Esophagus squamous epithelium (tissue), 5 donors: ENCODE data around the gene CXCL6. TPM values are rescaled to one million over a fixed set of nuclear protein-coding genes. Genes with fewer than 3 reads are reported as not detected.

ENCODE experiments used
- DNase-seq: peaks from one replicate; lab custom pipeline; 2025; lab: John Stamatoyannopoulos, UW
- H3K27ac ChIP-seq, 4 donors: fragments of 200-600 bp; sonication (generic); one replicate each; pipeline ENCODE4 v1.5.1; 2016 to 2019; ENCODE audit warnings: mild to moderate bottlenecking in 1 of 4
- H3K27me3 ChIP-seq, 4 donors: fragments of 200-600 bp; sonication (generic); 1 replicate in 3 of 4; 2 replicates in 1 of 4; pipeline versions ENCODE4 v1.5.1 to v1.6.0; 2017 to 2021; ENCODE audit warnings: antibody characterized with exemption in 1 of 4
- H3K36me3 ChIP-seq, 3 donors: fragments of 200-600 bp; sonication (generic); one replicate each; pipeline ENCODE4 v1.5.1; 2016 to 2019
- H3K4me1 ChIP-seq, 3 donors: fragments of 200-600 bp; sonication (generic); one replicate each; pipeline ENCODE4 v1.5.1; 2017 to 2019
- H3K4me3 ChIP-seq, 4 donors: fragments of 200-600 bp; sonication (generic); 1 replicate in 3 of 4; 2 replicates in 1 of 4; pipeline ENCODE4 v1.5.1; 2016 to 2019; ENCODE audit warnings: mild to moderate bottlenecking in 2 of 4, moderate library complexity in 1 of 4
- H3K9me3 ChIP-seq, 3 donors: fragments of 200-600 bp; sonication (generic); one replicate each; pipeline ENCODE4 v1.5.1; 2016 to 2019
- CTCF ChIP-seq, 6 experiments: fragments of 450-650 bp in 4 of 6; fragments of 200-600 bp in 2 of 6; sonication (generic) in 2 of 6; IDR thresholded peaks; one replicate each; pipeline ENCODE4 v1.5.1; 2016 to 2019; ENCODE audit warnings: antibody characterized with exemption in 6 of 6, mild to moderate bottlenecking in 4 of 6, moderate library complexity in 4 of 6
- POLR2A ChIP-seq, 4 donors: fragments of 450-650 bp; IDR thresholded peaks; one replicate each; pipeline ENCODE4 v1.6.1; 2017; ENCODE audit warnings: antibody characterized with exemption in 4 of 4, mild to moderate bottlenecking in 4 of 4, moderate library complexity in 3 of 4
- WGBS, 2 donors: methylation state at CpG; one replicate each; pipeline ENCODE4 v1.1.5; 2018; 5-methylcytosine and 5-hydroxymethylcytosine counted together
- intact Hi-C: fragments of 100-400 bp; cut with DNase I; formaldehyde crosslinking; loops from one replicate; pipeline ENCODE4 v1.15.0; 2022
- total RNA-seq, 4 donors: library from RNA; depleted of rRNA; stranded (reverse); fragments of >200 nt; gene quantifications; one replicate each; pipeline ENCODE4 v1.1.0, GENCODE V29; 2016
- donor health status: DM: yes; HTN: yes; CAD: no.

Gene CXCL6
- total RNA-seq, 4 donors from 2014 or later: 0.57 to 10.1 (median 9.4) TPM; not detected in 1

DNA sequence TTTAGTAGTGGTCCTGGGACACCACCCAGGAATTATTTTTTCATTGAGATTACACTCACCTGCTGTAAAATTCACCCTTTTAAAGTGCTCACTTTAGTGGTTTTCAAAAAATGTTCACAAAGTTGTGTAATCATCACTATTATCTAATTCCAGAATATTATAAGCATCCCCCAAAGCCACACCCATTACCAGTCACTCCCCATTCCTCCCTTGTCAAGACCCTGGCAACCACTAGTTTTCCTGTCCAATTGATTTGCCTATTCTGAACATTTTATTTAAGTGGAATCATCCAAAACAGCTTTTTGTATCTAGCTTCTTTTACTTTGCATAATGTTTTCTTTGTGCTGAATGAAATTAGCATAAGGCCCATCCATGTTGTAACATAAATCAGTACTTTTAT lies 12.7 kb upstream of the CXCL6 start:
- no peaks in the 10 kb centered on the region for H3K4me1 ChIP-seq
- H3K27ac ChIP-seq: no peak overlapping the region
- no peaks in the 10 kb centered on the region for H3K36me3 ChIP-seq
- H3K27me3 ChIP-seq: no peaks in the 10 kb centered on the region
- no peak overlapping the region for H3K4me3 ChIP-seq
- intact Hi-C loops: no loop called here
- DNase-seq: no peak
- TF ChIP-seq CTCF (IDR thresholded peaks at IDR 0.05) (no peak), POLR2A (IDR thresholded peaks at IDR 0.05) (no peak)
- H3K9me3 ChIP-seq: no peaks in the 10 kb centered on the region

- no peak for TF ChIP-seq CTCF (IDR thresholded peaks at IDR 0.05)
- intact Hi-C loops: no loop called here
- H3K27ac ChIP-seq: no peak overlapping the region
- WGBS, 2 donors: 43 to 57% methylated on average over 3 of the region's 3 CpGs
- no peaks in the 10 kb centered on the region for H3K36me3 ChIP-seq
- H3K27me3 ChIP-seq: no peaks in the 10 kb centered on the region
- no peaks in the 10 kb centered on the region for H3K9me3 ChIP-seq
- H3K4me3 ChIP-seq: no peak overlapping the region
- DNase-seq: no peak
- H3K4me1 ChIP-seq: no peaks in the 10 kb centered on the region
These were observed 7.5 kb upstream of the CXCL6 start for GRCh38 chr4:73828956-73829355.

- H3K27ac ChIP-seq: no peak overlapping the region
- H3K4me3 ChIP-seq: no peak overlapping the region
- 63 to 73% methylated on average over 2 of the region's 2 CpGs for WGBS, 2 donors
- H3K4me1 ChIP-seq: peaks cover 0 to 5% (median 0%) of the 10 kb centered on the region in 3 donors
- no peaks in the 10 kb centered on the region for H3K36me3 ChIP-seq
- intact Hi-C loops: no loop called here
- TF ChIP-seq POLR2A (IDR thresholded peaks at IDR 0.05) (no peak), CTCF (IDR thresholded peaks at IDR 0.05) (no peak)
- H3K9me3 ChIP-seq: no peaks in the 10 kb centered on the region
- H3K27me3 ChIP-seq: peaks cover 0 to 5% (median 0%) of the 10 kb centered on the region in 4 donors
- no peak for DNase-seq
These were observed 4.9 kb upstream of the CXCL6 start for GRCh38 chr4:73831569-73831968.

DNA sequence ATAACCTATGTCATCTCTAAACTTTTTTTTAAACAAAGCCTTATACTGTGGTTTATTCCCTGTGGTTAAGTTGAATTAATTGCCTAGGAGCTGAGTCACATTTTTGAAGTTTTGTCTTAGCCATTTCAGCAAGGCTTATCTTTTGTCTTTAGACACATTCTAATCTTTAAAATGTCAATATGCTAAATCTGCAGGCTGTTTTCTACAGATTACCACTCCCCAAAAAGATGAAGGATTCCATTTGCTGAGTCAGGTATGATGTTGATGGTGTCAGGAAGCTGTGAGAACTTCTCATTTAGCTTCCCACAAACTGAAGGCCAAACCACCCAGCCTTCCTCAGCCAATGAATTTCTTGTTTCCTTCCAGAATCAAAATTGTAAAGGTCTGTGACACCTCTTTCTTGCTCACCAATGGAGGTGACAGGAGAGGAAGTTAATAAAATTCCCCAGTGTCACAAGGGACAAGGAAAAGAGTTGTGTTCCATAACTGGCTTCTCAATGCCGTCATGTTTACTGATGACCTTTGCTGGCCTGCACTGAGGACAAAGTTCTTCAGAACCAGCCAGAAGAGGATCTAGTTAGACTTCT lies 3.7 kb upstream of the CXCL6 start:
- intact Hi-C loops: no loop called here
- no peak overlapping the region for H3K4me3 ChIP-seq
- H3K27ac ChIP-seq: no peak overlapping the region
- no peaks in the 10 kb centered on the region for H3K9me3 ChIP-seq
- peaks cover 0 to 17% (median 0%) of the 10 kb centered on the region in 4 donors for H3K27me3 ChIP-seq
- no peaks in the 10 kb centered on the region for H3K36me3 ChIP-seq
- TF ChIP-seq POLR2A (IDR thresholded peaks at IDR 0.05) (no peak), CTCF (IDR thresholded peaks at IDR 0.05) (no peak)
- DNase-seq: no peak
- 73% methylated on average over 1 of the region's 1 CpG; no CpG with 5 or more reads in 1 of the 2 donors for WGBS, 2 donors
- H3K4me1 ChIP-seq: peaks cover 0 to 12% (median 4%) of the 10 kb centered on the region in 3 donors

- intact Hi-C loops: no loop called here
- TF ChIP-seq CTCF (IDR thresholded peaks at IDR 0.05) (no peak), POLR2A (IDR thresholded peaks at IDR 0.05) (no peak)
- no peak for DNase-seq
- no peaks in the 10 kb centered on the region for H3K36me3 ChIP-seq
- H3K27ac ChIP-seq: no peak overlapping the region
- H3K4me3 ChIP-seq: no peak overlapping the region
- H3K27me3 ChIP-seq: peaks cover 0 to 37% (median 0%) of the 10 kb centered on the region in 4 donors
- WGBS, 2 donors: 83 to 89% methylated on average over 5 of the region's 5 CpGs
- no peaks in the 10 kb centered on the region for H3K9me3 ChIP-seq
- H3K4me1 ChIP-seq: peaks cover 0 to 18% (median 4%) of the 10 kb centered on the region in 3 donors
These were observed 2.6 kb downstream of the CXCL6 start for GRCh38 chr4:73839071-73839470.
